Trophoblast cell (in vitro differentiated cells and primary cell): Measurements from ENCODE around the gene ITPK1.

ENCODE experiments used
- DNase-seq, 2 donors: peaks; one replicate each; pipeline ENCODE4 v3.0.0-alpha.2; 2016
- H2AFZ ChIP-seq: 2 replicates; pipeline ENCODE4 v1.6.1; 2013; ENCODE audit warnings: low read length, moderate library complexity, mild to moderate bottlenecking; ENCODE audit not compliant: insufficient read depth, poor library complexity
- H2AK5ac ChIP-seq: 2 replicates; pipeline ENCODE4 v1.6.1; 2013; ENCODE audit warnings: mild to moderate bottlenecking, low read length
- H2BK120ac ChIP-seq: 2 replicates; pipeline ENCODE4 v1.6.1; 2013; ENCODE audit warnings: low read length, mild to moderate bottlenecking, moderate library complexity; ENCODE audit not compliant: insufficient read depth, poor library complexity
- H2BK12ac ChIP-seq: 2 replicates; pipeline ENCODE4 v1.6.1; 2013; ENCODE audit warnings: mild to moderate bottlenecking, low read length, moderate library complexity
- H2BK5ac ChIP-seq: 2 replicates; pipeline ENCODE4 v1.6.1; 2013; ENCODE audit warnings: low read length, low read depth, moderate library complexity, mild to moderate bottlenecking; ENCODE audit not compliant: poor library complexity
- H3K14ac ChIP-seq: 2 replicates; pipeline ENCODE4 v1.6.1; 2013; ENCODE audit warnings: mild to moderate bottlenecking, low read length
- H3K18ac ChIP-seq: 2 replicates; pipeline ENCODE4 v1.6.1; 2013; ENCODE audit warnings: mild to moderate bottlenecking, low read length
- H3K23ac ChIP-seq: 2 replicates; pipeline ENCODE4 v1.6.1; 2013; ENCODE audit warnings: low read length
- H3K27ac ChIP-seq: 2 replicates; pipeline ENCODE4 v1.5.1; 2013; ENCODE audit warnings: low read depth, mild to moderate bottlenecking, inconsistent platforms, low read length, moderate library complexity
- H3K27me3 ChIP-seq: 2 replicates; pipeline ENCODE4 v1.6.1; 2013; ENCODE audit warnings: inconsistent platforms, mild to moderate bottlenecking, low read length, moderate library complexity; ENCODE audit not compliant: insufficient read depth
- H3K36me3 ChIP-seq, 2 experiments: 1 replicate in 1 of 2; 2 replicates in 1 of 2; pipeline ENCODE4 v1.6.1; 2013; ENCODE audit warnings: low read length in 2 of 2, mild to moderate bottlenecking in 2 of 2, moderate library complexity in 1 of 2; ENCODE audit not compliant: insufficient read depth in 2 of 2, control insufficient read depth in 1 of 2
- H3K4ac ChIP-seq: 2 replicates; pipeline ENCODE4 v1.6.1; 2013; ENCODE audit warnings: low read depth, mild to moderate bottlenecking, low read length, moderate library complexity
- H3K4me1 ChIP-seq, 2 experiments: 1 replicate in 1 of 2; 2 replicates in 1 of 2; pipeline ENCODE4 v1.6.1; 2013; ENCODE audit warnings: low read length in 2 of 2, mild to moderate bottlenecking in 2 of 2, moderate library complexity in 1 of 2; ENCODE audit not compliant: insufficient read depth in 2 of 2, control insufficient read depth in 1 of 2
- H3K4me2 ChIP-seq: 2 replicates; pipeline ENCODE4 v1.6.1; 2013; ENCODE audit warnings: inconsistent platforms, mild to moderate bottlenecking, low read length, moderate library complexity
- H3K4me3 ChIP-seq: 2 replicates; pipeline ENCODE4 v1.5.1; 2013; ENCODE audit warnings: mild to moderate bottlenecking, low read depth, low read length, inconsistent platforms
- H3K79me1 ChIP-seq: one replicate; pipeline ENCODE4 v1.6.1; 2013; ENCODE audit warnings: low read length
- H3K79me2 ChIP-seq: 2 replicates; pipeline ENCODE4 v1.6.1; 2013; ENCODE audit warnings: low read length, mild to moderate bottlenecking; ENCODE audit not compliant: control insufficient read depth, insufficient read depth, poor library complexity
- H3K9ac ChIP-seq: 2 replicates; pipeline ENCODE4 v1.6.1; 2013; ENCODE audit warnings: mild to moderate bottlenecking, low read length
- H3K9me3 ChIP-seq: 2 replicates; pipeline ENCODE4 v1.6.1; 2013; ENCODE audit warnings: low read depth, mild to moderate bottlenecking, control low read depth, inconsistent platforms, low read length; ENCODE audit not compliant: insufficient read depth
- H4K12ac ChIP-seq: 2 replicates; pipeline ENCODE4 v1.6.1; 2013; ENCODE audit warnings: low read depth, mild to moderate bottlenecking, low read length, moderate library complexity
- H4K8ac ChIP-seq: 2 replicates; pipeline ENCODE4 v1.6.1; 2013; ENCODE audit warnings: low read depth, mild to moderate bottlenecking, low read length, moderate library complexity
- H4K91ac ChIP-seq: one replicate; pipeline ENCODE4 v1.6.1; 2013; ENCODE audit warnings: low read depth, mild to moderate bottlenecking, low read length, moderate library complexity
- WGBS: extraction: QIAGEN DNeasy Blood & Tissue Kit; methylation state at CpG from one replicate; pipeline ENCODE4 v1.1.7; 2013; ENCODE audit warnings: missing lambda C conversion rate; ENCODE audit not compliant: insufficient read length, insufficient coverage; ENCODE audit errors: extremely low coverage; 5-methylcytosine and 5-hydroxymethylcytosine counted together

ITPK1 gene

GRCh38 chr14:92984896-92985295 is 130.8 kb downstream of the ITPK1 start:
- H3K79me2 ChIP-seq: no peaks in the 10 kb centered on the region
- no peak overlapping the region for H3K9ac ChIP-seq
- peaks cover 0 to 2% of the 10 kb centered on the region in 2 experiments for H3K4me1 ChIP-seq
- no peak overlapping the region for H3K4me3 ChIP-seq
- H3K9me3 ChIP-seq: peaks cover 7% of the 10 kb centered on the region
- no peak overlapping the region for H4K8ac ChIP-seq
- H4K12ac ChIP-seq: no peak overlapping the region
- no peaks in the 10 kb centered on the region for H3K79me1 ChIP-seq
- no peak overlapping the region for H3K14ac ChIP-seq
- no peak overlapping the region for H2BK5ac ChIP-seq
- DNase-seq: no peak
- no peak overlapping the region for H3K23ac ChIP-seq
- H2BK12ac ChIP-seq: no peak overlapping the region
- no peak overlapping the region for H2BK120ac ChIP-seq
- no peaks in the 10 kb centered on the region for H3K27me3 ChIP-seq
- H3K18ac ChIP-seq: no peak overlapping the region
- H2AK5ac ChIP-seq: no peak overlapping the region
- no peak overlapping the region for H2AFZ ChIP-seq
- no peak overlapping the region for H3K4me2 ChIP-seq
- no peak overlapping the region for H4K91ac ChIP-seq
- no peak overlapping the region for H3K27ac ChIP-seq
- no peak overlapping the region for H3K4ac ChIP-seq
- WGBS: no CpG with 5 or more reads among the region's 4 CpGs
- H3K36me3 ChIP-seq: peaks cover 3 to 4% of the 10 kb centered on the region in 2 experiments

- no peak overlapping the region for H2BK5ac ChIP-seq
Measured at GRCh38 chr14:92984082-92984788, 131.5 kb downstream of the ITPK1 start.

GRCh38 chr14:92982956-92983355 is 132.8 kb downstream of the ITPK1 start:
- no peaks in the 10 kb centered on the region for H3K79me2 ChIP-seq
- no peak for DNase-seq
- no peak overlapping the region for H2AFZ ChIP-seq

More at GRCh38 chr14:92984082-92984788, 131.5 kb downstream of the ITPK1 start:
- Histone ChIP-seq H3K9ac (no peak overlapping the region), H3K23ac (no peak overlapping the region), H3K4me3 (no peak overlapping the region), H3K4ac (no peak overlapping the region), H2AFZ (no peak overlapping the region), H4K91ac (no peak overlapping the region), H2BK12ac (no peak overlapping the region), H3K36me3 (peaks cover 3 to 4% of the 10 kb centered on the region in 2 experiments), H3K79me2 (no peaks in the 10 kb centered on the region), H2BK120ac (no peak overlapping the region), H2AK5ac (no peak overlapping the region), H3K14ac (no peak overlapping the region), H3K9me3 (peaks cover 8% of the 10 kb centered on the region), H3K4me2 (no peak overlapping the region), H3K18ac (no peak overlapping the region), H3K79me1 (no peaks in the 10 kb centered on the region), H3K27me3 (no peaks in the 10 kb centered on the region), H3K4me1 (peaks cover 0 to 2% of the 10 kb centered on the region in 2 experiments), H3K27ac (no peak overlapping the region), H4K8ac (no peak overlapping the region), H4K12ac (no peak overlapping the region)
- WGBS: no CpG with 5 or more reads among the region's 5 CpGs
- no peak for DNase-seq

GRCh38 chr14:92981726-92982125 is 134.0 kb downstream of the ITPK1 start:
- WGBS: no CpG with 5 or more reads among the region's 8 CpGs

More at GRCh38 chr14:92982956-92983355, 132.8 kb downstream of the ITPK1 start:
- H3K4me3 ChIP-seq: no peak overlapping the region
- H2BK120ac ChIP-seq: no peak overlapping the region
- H3K4me2 ChIP-seq: no peak overlapping the region
- no peak overlapping the region for H2BK5ac ChIP-seq
- no peak overlapping the region for H4K8ac ChIP-seq
- H3K9ac ChIP-seq: no peak overlapping the region
- H3K23ac ChIP-seq: no peak overlapping the region
- H4K91ac ChIP-seq: no peak overlapping the region
- peaks cover 3 to 4% of the 10 kb centered on the region in 2 experiments for H3K36me3 ChIP-seq
- H3K14ac ChIP-seq: no peak overlapping the region
- no peak overlapping the region for H3K27ac ChIP-seq
- H2AK5ac ChIP-seq: no peak overlapping the region
- H2BK12ac ChIP-seq: no peak overlapping the region
- H3K18ac ChIP-seq: no peak overlapping the region
- H3K4me1 ChIP-seq: peaks cover 0 to 2% of the 10 kb centered on the region in 2 experiments
- no peak overlapping the region for H3K4ac ChIP-seq
- no peaks in the 10 kb centered on the region for H3K27me3 ChIP-seq
- no CpG with 5 or more reads among the region's 8 CpGs for whole genome bisulfite sequencing
- no peaks in the 10 kb centered on the region for H3K79me1 ChIP-seq
- H4K12ac ChIP-seq: no peak overlapping the region
- H3K9me3 ChIP-seq: peaks cover 13% of the 10 kb centered on the region

More at GRCh38 chr14:92981726-92982125, 134.0 kb downstream of the ITPK1 start:
- Histone ChIP-seq H4K12ac (no peak overlapping the region), H3K18ac (no peak overlapping the region), H2BK12ac (no peak overlapping the region), H3K79me1 (no peaks in the 10 kb centered on the region), H3K9me3 (peaks cover 13% of the 10 kb centered on the region), H3K4me2 (no peak overlapping the region), H3K23ac (no peak overlapping the region), H3K4me3 (no peak overlapping the region), H3K4ac (no peak overlapping the region), H3K9ac (no peak overlapping the region), H4K91ac (no peak overlapping the region), H3K36me3 (peaks cover 3 to 4% of the 10 kb centered on the region in 2 experiments), H2BK5ac (no peak overlapping the region), H2AK5ac (no peak overlapping the region), H2AFZ (no peak overlapping the region), H3K27me3 (no peaks in the 10 kb centered on the region), H4K8ac (no peak overlapping the region), H2BK120ac (no peak overlapping the region), H3K79me2 (no peaks in the 10 kb centered on the region), H3K27ac (no peak overlapping the region), H3K14ac (no peak overlapping the region), H3K4me1 (peaks cover 0 to 2% of the 10 kb centered on the region in 2 experiments)
- DNase-seq: no peak
